NT2/D1 (cell line): ENCODE results near the gene TMEM164.

Source experiments
- DNase-seq: peaks from one replicate; pipeline ENCODE4 v3.0.0-alpha.2; 2011; ENCODE audit warnings: low read depth, low spot score
- H3K27me3 ChIP-seq: 2 replicates; pipeline ENCODE4 v1.6.0; 2011; ENCODE audit warnings: mild to moderate bottlenecking; ENCODE audit not compliant: insufficient read length, insufficient read depth
- H3K36me3 ChIP-seq: 2 replicates; pipeline ENCODE4 v1.6.1; 2011; ENCODE audit warnings: mild to moderate bottlenecking, low read length, mixed read lengths; ENCODE audit not compliant: insufficient read depth, insufficient read length
- H3K4me1 ChIP-seq: 2 replicates; pipeline ENCODE4 v1.5.1; 2011; ENCODE audit not compliant: insufficient read depth, insufficient read length
- H3K4me3 ChIP-seq: 2 replicates; pipeline ENCODE4 v1.5.1; 2011; ENCODE audit warnings: low read depth; ENCODE audit not compliant: insufficient read length
- H3K9ac ChIP-seq: 2 replicates; pipeline ENCODE4 v1.6.0; 2011; ENCODE audit warnings: low read depth; ENCODE audit not compliant: insufficient read length
- H3K9me3 ChIP-seq: 2 replicates; pipeline ENCODE4 v1.5.1; 2011; ENCODE audit warnings: mild to moderate bottlenecking, low read length; ENCODE audit not compliant: insufficient read depth
- SUZ12 ChIP-seq: IDR thresholded peaks from 2 replicates; pipeline ENCODE4 v1.6.1; 2011; ENCODE audit not compliant: insufficient read length, insufficient read depth; ENCODE audit errors: extremely low read depth
- YY1 ChIP-seq: IDR thresholded peaks from 2 replicates; pipeline ENCODE4 v1.6.1; 2011; ENCODE audit not compliant: insufficient read length, insufficient read depth
- ZNF274 ChIP-seq: IDR thresholded peaks from 2 replicates; pipeline ENCODE4 v1.6.1; 2011; ENCODE audit warnings: mild to moderate bottlenecking, low read depth, low read length

TMEM164 gene

DNA sequence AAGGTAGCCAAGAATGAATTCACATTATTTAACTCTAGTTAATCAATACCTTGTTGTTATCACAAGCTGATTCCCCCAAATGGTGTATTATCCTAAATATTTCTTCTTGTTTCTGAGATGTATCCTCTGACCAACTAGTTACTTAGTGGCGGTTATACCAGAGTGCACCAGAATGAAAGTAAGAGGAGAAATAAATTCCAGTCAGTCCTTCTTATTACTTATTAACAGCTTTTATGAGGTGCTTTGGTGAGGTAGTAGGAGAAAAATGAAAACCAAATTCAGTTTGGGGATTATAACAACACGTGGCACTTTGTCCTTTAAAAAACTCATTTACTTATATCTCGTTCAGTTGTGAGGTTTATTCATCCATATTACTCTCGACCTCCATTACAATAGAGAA is 213.1 kb downstream of the TMEM164 start:
- no peak overlapping the region for H3K9ac ChIP-seq
- no peaks in the 10 kb centered on the region for H3K36me3 ChIP-seq
- DNase-seq = no peak
- H3K4me1 ChIP-seq = no peaks in the 10 kb centered on the region
- no peak overlapping the region for H3K4me3 ChIP-seq
- no peaks in the 10 kb centered on the region for H3K27me3 ChIP-seq
- TF ChIP-seq YY1 (no peak), SUZ12 (no peak), ZNF274 (no peak)
- H3K9me3 ChIP-seq = no peaks in the 10 kb centered on the region

- TF ChIP-seq ZNF274 (no peak), YY1 (no peak), SUZ12 (no peak)
- DNase-seq = no peak
- Histone ChIP-seq H3K9ac (no peak overlapping the region), H3K4me1 (no peaks in the 10 kb centered on the region), H3K36me3 (no peaks in the 10 kb centered on the region), H3K27me3 (no peaks in the 10 kb centered on the region), H3K4me3 (no peak overlapping the region), H3K9me3 (no peaks in the 10 kb centered on the region)
Measured at GRCh38 chrX:110218591-110218990, 215.7 kb downstream of the TMEM164 start.

- no peak for DNase-seq
- Histone ChIP-seq H3K9me3 (no peaks in the 10 kb centered on the region), H3K4me1 (no peaks in the 10 kb centered on the region), H3K36me3 (no peaks in the 10 kb centered on the region), H3K9ac (no peak overlapping the region), H3K4me3 (no peak overlapping the region), H3K27me3 (no peaks in the 10 kb centered on the region)
- TF ChIP-seq SUZ12 (no peak), YY1 (no peak), ZNF274 (no peak)
Measured at GRCh38 chrX:110219920-110220319, 217.0 kb downstream of the TMEM164 start.

DNA sequence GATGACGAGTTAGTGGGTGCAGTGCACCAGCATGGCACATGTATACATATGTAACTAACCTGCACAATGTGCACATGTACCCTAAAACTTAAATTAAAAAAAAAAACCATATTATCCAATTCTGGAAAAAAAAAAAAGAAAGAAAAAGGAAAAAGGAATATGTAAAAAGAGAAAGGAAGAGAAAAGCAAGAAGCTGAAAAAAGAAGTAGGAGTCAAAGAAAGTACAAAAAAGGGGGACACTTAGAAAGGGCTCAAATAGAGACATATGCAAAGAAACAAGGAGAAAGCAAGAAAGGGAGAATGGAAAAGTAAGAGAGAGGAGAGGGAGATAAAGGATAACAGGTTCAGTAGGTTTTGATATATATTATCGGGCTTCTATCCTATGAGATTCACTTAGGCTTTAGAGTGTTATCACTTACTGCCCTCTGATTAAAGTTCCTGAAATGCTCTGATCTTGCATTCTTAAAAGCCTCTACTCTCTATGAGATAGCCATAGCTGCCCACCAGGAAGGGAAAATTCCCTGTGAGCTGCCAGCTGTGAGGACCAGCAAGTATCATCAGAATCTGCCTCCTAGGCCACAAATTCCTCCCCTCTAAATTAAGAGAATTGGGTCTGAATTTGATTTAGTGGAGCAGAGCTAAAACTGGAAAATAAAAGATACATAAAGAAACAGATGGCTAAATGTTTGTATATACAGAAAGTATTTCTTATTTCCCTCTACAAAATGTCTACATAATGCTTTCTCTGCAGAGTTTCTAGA is 219.8 kb downstream of the TMEM164 start:
- no peak for DNase-seq
- no peak overlapping the region for H3K4me3 ChIP-seq
- H3K9me3 ChIP-seq = no peaks in the 10 kb centered on the region
- no peaks in the 10 kb centered on the region for H3K4me1 ChIP-seq
- H3K36me3 ChIP-seq = no peaks in the 10 kb centered on the region
- H3K27me3 ChIP-seq = no peaks in the 10 kb centered on the region
- H3K9ac ChIP-seq = no peak overlapping the region
- no peak for TF ChIP-seq YY1
- TF ChIP-seq SUZ12 = no peak
- no peak for TF ChIP-seq ZNF274

- H3K27me3 ChIP-seq = no peaks in the 10 kb centered on the region
- H3K9me3 ChIP-seq = no peaks in the 10 kb centered on the region
- no peak overlapping the region for H3K9ac ChIP-seq
- H3K36me3 ChIP-seq = no peaks in the 10 kb centered on the region
- TF ChIP-seq ZNF274 (no peak), SUZ12 (no peak), YY1 (no peak)
- H3K4me1 ChIP-seq = no peaks in the 10 kb centered on the region
- DNase-seq = no peak
- H3K4me3 ChIP-seq = no peak overlapping the region
Measured at GRCh38 chrX:110224926-110225617, 222.2 kb downstream of the TMEM164 start.

DNA sequence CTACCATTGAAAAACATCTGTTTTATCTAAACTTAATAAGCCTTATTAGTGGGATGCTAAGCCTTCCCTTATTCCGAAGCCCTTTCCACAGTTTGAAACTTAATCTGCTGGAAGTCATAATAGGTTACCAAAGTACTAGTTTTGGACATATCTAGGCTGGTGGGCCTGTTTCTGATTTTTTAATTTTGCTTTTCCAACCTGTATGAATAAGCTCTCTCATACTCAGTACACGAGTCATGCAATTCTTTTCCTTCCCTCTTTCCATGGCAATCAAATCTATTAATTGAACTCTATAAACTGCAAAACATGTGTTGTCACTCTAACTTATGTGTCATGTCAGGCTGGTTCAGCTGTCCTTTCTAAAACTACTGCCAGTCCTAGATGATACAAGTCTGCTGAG is 224.0 kb downstream of the TMEM164 start:
- Histone ChIP-seq H3K36me3 (no peaks in the 10 kb centered on the region), H3K27me3 (no peaks in the 10 kb centered on the region), H3K4me1 (no peaks in the 10 kb centered on the region), H3K9me3 (no peaks in the 10 kb centered on the region), H3K9ac (no peak overlapping the region), H3K4me3 (no peak overlapping the region)
- TF ChIP-seq SUZ12 (no peak), ZNF274 (no peak), YY1 (no peak)
- DNase-seq = no peak
